H1 (cell line): ENCODE results near the gene CMSS1. TPM values are rescaled to one million over a fixed set of nuclear protein-coding genes. Genes with fewer than 3 reads are reported as not detected.

Source experiments
- CTCF ChIA-PET: fragments of 300-600 bp; sonication (Branson Sonifier 250); formaldehyde crosslinking; loops from one replicate; lab custom pipeline; 2021; ENCODE audit not compliant: partially characterized antibody; lab: Charles Lee
- POLR2A ChIA-PET: fragments of 300-600 bp; sonication (Branson Sonifier 250); formaldehyde crosslinking; loops from one replicate; lab custom pipeline; 2021; ENCODE audit warnings: inconsistent platforms; ENCODE audit not compliant: partially characterized antibody; lab: Charles Lee
- DNase-seq, 2 experiments: peaks; one replicate each; pipeline versions ENCODE4 v3.0.0 to v3.0.0-alpha.2; 2010 to 2022; ENCODE audit warnings: low spot score in 2 of 2, low read depth in 1 of 2, mixed read lengths in 1 of 2
- FAIRE-seq: peaks from 2 replicates; lab custom pipeline; 2011; peaks lifted over from hg19 to GRCh38; lab: Jason Lieb, UNC
- H2AFZ ChIP-seq: 2 replicates; pipeline ENCODE4 v1.8.1; 2012; ENCODE audit warnings: low read length, inconsistent platforms
- H2AK5ac ChIP-seq: 2 replicates; pipeline ENCODE4 v1.6.1; 2013; ENCODE audit warnings: low read depth, low read length
- H2BK120ac ChIP-seq: replicated peaks from 2 replicates; pipeline ENCODE3; 2013; ENCODE audit warnings: low read depth, low read length, inconsistent platforms
- H2BK12ac ChIP-seq: 2 replicates; pipeline ENCODE4 v1.6.1; 2013; ENCODE audit warnings: low read depth, low read length
- H2BK15ac ChIP-seq: 2 replicates; pipeline ENCODE4 v1.6.1; 2013; ENCODE audit warnings: low read length
- H2BK20ac ChIP-seq: 2 replicates; pipeline ENCODE4 v1.6.1; 2013; ENCODE audit warnings: low read length
- H2BK5ac ChIP-seq: 2 replicates; pipeline ENCODE4 v1.6.1; 2013; ENCODE audit warnings: low read depth, low read length
- H3K14ac ChIP-seq: 2 replicates; pipeline ENCODE4 v1.6.1; 2013; ENCODE audit warnings: inconsistent platforms; ENCODE audit not compliant: insufficient read length
- H3K18ac ChIP-seq: 2 replicates; pipeline ENCODE4 v1.6.1; 2013; ENCODE audit warnings: low read length; ENCODE audit errors: extremely low read depth
- H3K23ac ChIP-seq: 2 replicates; pipeline ENCODE4 v1.6.1; 2013; ENCODE audit warnings: inconsistent platforms; ENCODE audit not compliant: insufficient read length
- H3K23me2 ChIP-seq: 2 replicates; pipeline ENCODE4 v1.6.1; 2013; ENCODE audit warnings: low read depth, low read length
- H3K27ac ChIP-seq: 2 replicates; pipeline ENCODE4 v1.6.1; 2011; ENCODE audit warnings: low read depth, low read length, inconsistent platforms
- H3K27me3 ChIP-seq, 4 experiments: replicated peaks in 1 of 4; 1 replicate in 1 of 4; 2 replicates in 3 of 4; pipeline versions ENCODE4 v1.6.1 to v1.8.1; 2011 to 2013; ENCODE audit warnings: low read length in 3 of 4, mild to moderate bottlenecking in 3 of 4, inconsistent platforms in 2 of 4, mixed read lengths in 2 of 4, moderate library complexity in 1 of 4; ENCODE audit not compliant: control insufficient read depth in 3 of 4, insufficient read depth in 3 of 4; ENCODE audit errors: extremely low read depth in 1 of 4
- H3K36me3 ChIP-seq, 4 experiments: 2 replicates each; pipeline versions ENCODE4 v1.6.1 to v1.8.1; 2011 to 2013; ENCODE audit warnings: mild to moderate bottlenecking in 4 of 4, low read length in 3 of 4, moderate library complexity in 2 of 4, control low read depth in 1 of 4, inconsistent platforms in 1 of 4; ENCODE audit not compliant: insufficient read depth in 4 of 4, control insufficient read depth in 2 of 4
- H3K4ac ChIP-seq: replicated peaks from 2 replicates; pipeline ENCODE3; 2013; ENCODE audit warnings: low read length, low read depth, mixed read lengths, inconsistent platforms; ENCODE audit not compliant: insufficient read length
- H3K4me1 ChIP-seq, 4 experiments: replicated peaks in 1 of 4; 1 replicate in 1 of 4; 2 replicates in 3 of 4; pipeline versions ENCODE4 v1.6.1 to v1.8.1; 2011 to 2013; ENCODE audit warnings: low read length in 3 of 4, inconsistent platforms in 2 of 4, mixed read lengths in 1 of 4; ENCODE audit not compliant: insufficient read depth in 4 of 4, control insufficient read depth in 3 of 4
- H3K4me2 ChIP-seq, 2 experiments: 2 replicates each; pipeline versions ENCODE4 v1.6.1 to v1.8.1; 2011 to 2013; ENCODE audit warnings: low read depth in 2 of 2, low read length in 2 of 2, control low read depth in 1 of 2, inconsistent platforms in 1 of 2, mild to moderate bottlenecking in 1 of 2; ENCODE audit not compliant: insufficient read depth in 1 of 2
- H3K4me3 ChIP-seq, 4 experiments: fragments of 200-600, 300-600 bp in 1 of 4; sonication (generic), shearing (Covaris generic), sonication (Bioruptor Twin) in 1 of 4; 2 replicates each; pipeline versions ENCODE4 v1.5.1 to v1.8.1; 2011 to 2016; ENCODE audit warnings: low read length in 4 of 4, low read depth in 3 of 4, control low read depth in 2 of 4, inconsistent platforms in 2 of 4, mild to moderate bottlenecking in 2 of 4, mixed read lengths in 1 of 4, moderate library complexity in 1 of 4; ENCODE audit not compliant: insufficient read depth in 2 of 4; ENCODE audit errors: extremely low read depth in 1 of 4
- H3K56ac ChIP-seq: replicated peaks from 2 replicates; pipeline ENCODE3; 2013; ENCODE audit warnings: low read depth, mild to moderate bottlenecking, mixed read lengths, low read length, inconsistent platforms; ENCODE audit not compliant: insufficient read length
- H3K79me1 ChIP-seq: 2 replicates; pipeline ENCODE4 v1.6.1; 2013; ENCODE audit warnings: low read depth, low read length, control low read depth
- H3K79me2 ChIP-seq, 2 experiments: 2 replicates each; pipeline versions ENCODE4 v1.6.1 to v1.8.1; 2012 to 2013; ENCODE audit warnings: low read length in 2 of 2, mild to moderate bottlenecking in 2 of 2, inconsistent platforms in 1 of 2; ENCODE audit not compliant: insufficient read depth in 2 of 2, control insufficient read depth in 1 of 2
- H3K9ac ChIP-seq, 4 experiments: replicated peaks in 1 of 4; 1 replicate in 1 of 4; 2 replicates in 3 of 4; pipeline versions ENCODE4 v1.6.1 to v1.8.1; 2011 to 2013; ENCODE audit warnings: low read depth in 3 of 4, low read length in 3 of 4, control low read depth in 2 of 4, mild to moderate bottlenecking in 2 of 4, moderate library complexity in 2 of 4, inconsistent platforms in 1 of 4; ENCODE audit errors: extremely low read depth in 1 of 4
- H3K9me3 ChIP-seq, 2 experiments: 2 replicates each; pipeline versions ENCODE4 v1.6.1 to v1.8.1; 2012 to 2013; ENCODE audit warnings: mild to moderate bottlenecking in 2 of 2, moderate library complexity in 2 of 2, control low read depth in 1 of 2, inconsistent platforms in 1 of 2, low read depth in 1 of 2, low read length in 1 of 2, mixed read lengths in 1 of 2; ENCODE audit not compliant: insufficient read depth in 2 of 2
- H4K20me1 ChIP-seq, 2 experiments: replicated peaks in 1 of 2; 2 replicates each; pipeline versions ENCODE3 to v1.8.1; 2011 to 2013; ENCODE audit warnings: inconsistent platforms in 2 of 2, low read length in 2 of 2, mild to moderate bottlenecking in 1 of 2; ENCODE audit not compliant: insufficient read depth in 2 of 2, control insufficient read depth in 1 of 2
- H4K5ac ChIP-seq: 2 replicates; pipeline ENCODE4 v1.6.1; 2013; ENCODE audit warnings: low read length, low read depth, mixed read lengths, inconsistent platforms; ENCODE audit not compliant: insufficient read length
- H4K8ac ChIP-seq: 2 replicates; pipeline ENCODE4 v1.8.0; 2013; ENCODE audit warnings: mild to moderate bottlenecking, moderate library complexity, low read length, inconsistent platforms; ENCODE audit not compliant: insufficient read depth; ENCODE audit errors: extremely low read depth
- H4K91ac ChIP-seq: replicated peaks from 2 replicates; pipeline ENCODE3; 2013; ENCODE audit warnings: low read length, mixed read lengths, inconsistent platforms; ENCODE audit not compliant: insufficient read length
- EZH2 ChIP-seq: fragments of 200-600 bp; sonication (generic); IDR thresholded peaks from 2 replicates; pipeline ENCODE4 v1.7.1; 2012; ENCODE audit warnings: low read depth, mild to moderate bottlenecking, moderate library complexity, low read length, inconsistent platforms; ENCODE audit not compliant: severe bottlenecking
- NANOG ChIP-seq: IDR thresholded peaks from 2 replicates; pipeline ENCODE4 v1.6.1; 2011; ENCODE audit warnings: low read length, low read depth, mild to moderate bottlenecking, inconsistent platforms; ENCODE audit not compliant: insufficient read depth, poor library complexity, severe bottlenecking
- NRF1 ChIP-seq: IDR thresholded peaks from 2 replicates; pipeline ENCODE4 v1.6.1; 2011; ENCODE audit warnings: mild to moderate bottlenecking, low read depth, low read length, improper control_type of control experiment
- POU5F1 ChIP-seq: IDR thresholded peaks from 2 replicates; pipeline ENCODE4 v1.6.1; 2011; ENCODE audit warnings: low read depth, mild to moderate bottlenecking, low read length, moderate library complexity
- SP1 ChIP-seq: IDR thresholded peaks from 2 replicates; pipeline ENCODE4 v1.6.1; 2011; ENCODE audit warnings: low read depth, low read length
- SP2 ChIP-seq: IDR thresholded peaks from 2 replicates; pipeline ENCODE4 v1.6.1; 2012; ENCODE audit warnings: mild to moderate bottlenecking, low read length, inconsistent platforms
- SP4 ChIP-seq: IDR thresholded peaks from 2 replicates; pipeline ENCODE4 v1.6.1; 2012; ENCODE audit warnings: low read length, inconsistent platforms
- WGBS, 2 experiments: shearing (Covaris generic) in 1 of 2; methylation state at CpG; one replicate each; pipeline versions ENCODE4 v1.1.6 to v1.1.7; 2013 to 2015; ENCODE audit warnings: low lambda C conversion rate in 2 of 2, mixed read lengths in 2 of 2, inconsistent platforms in 1 of 2, low coverage in 1 of 2, missing lambda C conversion rate in 1 of 2; ENCODE audit not compliant: insufficient replicate concordance in 2 of 2, insufficient coverage in 1 of 2, insufficient read length in 1 of 2; ENCODE audit errors: extremely low coverage in 1 of 2, missing lambda C conversion rate in 1 of 2; 5-methylcytosine and 5-hydroxymethylcytosine counted together
- polyA plus RNA-seq, 7 experiments: library from polyadenylated mRNA; depleted of rRNA in 3 of 7; stranded (reverse) in 5 of 7; unstranded in 2 of 7; fragments of >200 nt in 5 of 7; fragments of 200-250 nt in 2 of 7; gene quantifications; 1 replicate in 5 of 7; 2 replicates in 1 of 7; 4 replicates in 1 of 7; pipeline versions ENCODE4 v1.2.1 to v1.2.3, GENCODE V29; 2011 to 2013; ENCODE audit warnings: missing spikeins in 2 of 7, mixed read lengths in 2 of 7
- total RNA-seq: library from RNA; stranded (reverse); fragmentation: NEBNext Ultra II Directional; extraction: Animal tissue kit (Norgen Biotek cat#: 25700); gene quantifications from 2 replicates; pipeline ENCODE4 v1.2.1, GENCODE V29; 2021

Gene CMSS1
- total and polyA plus RNA-seq, 2 of the 8 experiments (the other 6 are each of a cell fraction or from before 2014, with no cell fraction given) = 15.2 to 75.1 TPM

DNA sequence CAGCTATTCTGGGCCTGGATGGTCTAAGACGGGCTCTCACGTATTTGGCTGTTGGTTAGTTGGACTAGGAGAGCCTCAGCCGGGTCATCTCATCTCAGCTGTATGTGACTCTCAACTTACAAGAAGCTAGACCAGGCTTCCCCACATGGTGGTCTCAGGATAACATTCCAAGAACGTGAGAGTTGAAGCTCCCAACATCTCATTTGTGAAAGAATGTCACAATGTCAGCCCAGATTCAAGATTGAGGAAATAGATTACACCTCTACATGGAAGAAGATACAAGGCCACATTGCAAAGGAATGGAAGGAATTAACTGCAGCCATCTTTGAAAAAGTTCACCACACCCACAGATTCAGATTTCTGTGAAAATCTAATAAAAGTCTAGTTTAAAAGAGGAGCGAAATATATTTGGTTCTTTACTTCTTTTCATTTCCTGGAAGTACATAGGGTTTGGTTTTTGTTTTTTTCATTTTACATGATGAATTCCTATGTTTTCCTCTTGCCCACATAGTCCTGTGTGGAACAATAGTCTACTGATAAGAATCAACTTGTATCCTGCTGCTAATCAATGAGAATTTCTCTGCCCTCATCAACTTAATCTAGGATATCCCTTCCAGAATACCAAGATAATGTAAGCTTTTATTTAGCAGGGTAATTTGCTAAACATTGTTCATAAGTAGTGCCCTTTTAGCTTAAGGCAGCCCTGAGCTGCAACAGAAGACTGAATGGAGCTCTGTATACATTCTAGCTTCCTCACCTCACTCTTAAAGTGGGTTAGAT is 116.5 kb downstream of the CMSS1 start:
- TF ChIP-seq SP4 (no peak), SP2 (no peak), POU5F1 (no peak), EZH2 (no peak), SP1 (no peak), NANOG (no peak), NRF1 (no peak)
- TF ChIP-seq, all 59 proteins: peak for 0
- H3K79me2 ChIP-seq = peaks cover 0 to 14% of the 10 kb centered on the region in 2 experiments; a peak in 2 of 4 replicates
- no peak overlapping the region for H3K4ac ChIP-seq
- H2BK5ac ChIP-seq = no peak overlapping the region
- H2AFZ ChIP-seq = no peak overlapping the region
- H2AK5ac ChIP-seq = no peak overlapping the region
- H3K23ac ChIP-seq = no peak overlapping the region
- no peak overlapping the region for H3K56ac ChIP-seq
- H3K9ac ChIP-seq = no peak overlapping the region
- peaks cover 0 to 17% (median 7%) of the 10 kb centered on the region in 4 experiments; a peak in 5 of 7 replicates for H3K4me1 ChIP-seq
- H4K20me1 ChIP-seq = no peaks in the 10 kb centered on the region
- H2BK20ac ChIP-seq = no peak overlapping the region
- H3K36me3 ChIP-seq = peaks cover 0 to 4% (median 0%) of the 10 kb centered on the region in 4 experiments; a peak in 1 of 8 replicates
- no peak overlapping the region for H2BK120ac ChIP-seq
- H2BK12ac ChIP-seq = no peak overlapping the region
- no peaks in the 10 kb centered on the region; the same call in 1 of the 2 replicates for H3K79me1 ChIP-seq
- H3K27me3 ChIP-seq = no peaks in the 10 kb centered on the region
- ChIA-PET POLR2A (interaction anchor here (0.9 kb wide), 1 partner anchor 14 kb away, joined by 3 read pairs; no protein-coding TSS in a partner anchor), CTCF (no interaction called here)
- no peaks in the 10 kb centered on the region for H3K9me3 ChIP-seq
- H3K23me2 ChIP-seq = no peaks in the 10 kb centered on the region
- no peak overlapping the region for H2BK15ac ChIP-seq
- 94% methylated on average over 5 of the region's 5 CpGs; no CpG with 5 or more reads in 1 of the 2 experiments for whole genome bisulfite sequencing, 2 experiments
- no peak overlapping the region for H4K8ac ChIP-seq
- H3K14ac ChIP-seq = no peak overlapping the region
- DNase-seq (no peak), FAIRE-seq (no peak)
- H3K27ac ChIP-seq = no peak overlapping the region
- H3K4me2 ChIP-seq = no peak overlapping the region
- H4K5ac ChIP-seq = no peak overlapping the region
- H3K4me3 ChIP-seq = no peak overlapping the region
- no peak overlapping the region for H4K91ac ChIP-seq
- no peak overlapping the region for H3K18ac ChIP-seq
